ENCODE measurements around the gene SPTSSB. TPM values are rescaled to one million over a fixed set of nuclear protein-coding genes. Genes with fewer than 3 reads are reported as not detected.

SPTSSB gene
- total RNA-seq, 4 donors from 2014 or later, result 0.39 to 0.74 TPM; not detected in 2

- ATAC-seq, result no peak
- 43 to 56% methylated on average over 4 of the region's 4 CpGs for WGBS, 2 donors (ENCODE audit: low coverage in 1 of 2)
- no peak overlapping the region for H3K4me3 ChIP-seq
These were observed 15.9 kb upstream of the SPTSSB start for GRCh38 chr3:161386991-161387770.

GRCh38 chr3:161372321-161373260, 1.3 kb upstream of the SPTSSB start:
- no peaks in the 10 kb centered on the region for H3K36me3 ChIP-seq
- H3K27me3 ChIP-seq, result peaks cover 30% of the 10 kb centered on the region
- H3K4me1 ChIP-seq, result peaks cover 0 to 22% (median 9%) of the 10 kb centered on the region in 3 donors
- 6 to 7% methylated on average over 7 to 24 of the region's 55 CpGs for WGBS, 2 donors (ENCODE audit: low coverage in 1 of 2)
- peak overlapping the region in 1 of 4 donors; percentile 17 for H3K27ac ChIP-seq
- H3K4me3 ChIP-seq, result peak overlapping the region; percentile 23 to 56
- ATAC-seq, result peak; percentile 64
- no peaks in the 10 kb centered on the region for H3K9me3 ChIP-seq
- no peak for TF ChIP-seq POLR2AphosphoS5 (IDR thresholded peaks at IDR 0.05)
- TF ChIP-seq EP300 (IDR thresholded peaks at IDR 0.05), result no peak
- TF ChIP-seq POLR2A (IDR thresholded peaks at IDR 0.05), result no peak
- no peak for TF ChIP-seq CTCF (IDR thresholded peaks at IDR 0.05)

More at GRCh38 chr3:161386991-161387770, 15.9 kb upstream of the SPTSSB start:
- Histone ChIP-seq H3K36me3 (no peaks in the 10 kb centered on the region), H3K9me3 (no peaks in the 10 kb centered on the region), H3K27me3 (no peaks in the 10 kb centered on the region), H3K4me1 (no peaks in the 10 kb centered on the region), H3K27ac (no peak overlapping the region)
- TF ChIP-seq POLR2A (IDR thresholded peaks at IDR 0.05), result no peak
- TF ChIP-seq POLR2AphosphoS5 (IDR thresholded peaks at IDR 0.05), result no peak
- TF ChIP-seq CTCF (IDR thresholded peaks at IDR 0.05), result no peak
- no peak for TF ChIP-seq EP300 (IDR thresholded peaks at IDR 0.05)

GRCh38 chr3:161369531-161369930, 1.8 kb downstream of the SPTSSB start:
- H3K4me3 ChIP-seq, result no peak overlapping the region
- H3K27me3 ChIP-seq, result peaks cover 30% of the 10 kb centered on the region
- no peaks in the 10 kb centered on the region for H3K36me3 ChIP-seq
- 42 to 54% methylated on average over 2 to 3 of the region's 3 CpGs for WGBS, 2 donors (ENCODE audit: low coverage in 1 of 2)
- no peaks in the 10 kb centered on the region for H3K9me3 ChIP-seq
- TF ChIP-seq CTCF (IDR thresholded peaks at IDR 0.05) (no peak), EP300 (IDR thresholded peaks at IDR 0.05) (no peak), POLR2AphosphoS5 (IDR thresholded peaks at IDR 0.05) (no peak), POLR2A (IDR thresholded peaks at IDR 0.05) (no peak)
- no peak overlapping the region for H3K27ac ChIP-seq
- no peak for ATAC-seq
- peaks cover 0 to 22% (median 9%) of the 10 kb centered on the region in 3 donors for H3K4me1 ChIP-seq

GRCh38 chr3:161366094-161366493, 5.2 kb downstream of the SPTSSB start:
- ATAC-seq, result no peak
- TF ChIP-seq POLR2A (IDR thresholded peaks at IDR 0.05) (no peak), POLR2AphosphoS5 (IDR thresholded peaks at IDR 0.05) (no peak), CTCF (IDR thresholded peaks at IDR 0.05) (no peak), EP300 (IDR thresholded peaks at IDR 0.05) (no peak)
- 67 to 92% methylated on average over 2 of the region's 2 CpGs for WGBS, 2 donors (ENCODE audit: low coverage in 1 of 2)

More at GRCh38 chr3:161366094-161366493, 5.2 kb downstream of the SPTSSB start:
- Histone ChIP-seq H3K27me3 (peaks cover 6% of the 10 kb centered on the region), H3K4me3 (no peak overlapping the region), H3K4me1 (peaks cover 0 to under 1% (median 0%) of the 10 kb centered on the region in 3 donors), H3K9me3 (no peaks in the 10 kb centered on the region), H3K36me3 (no peaks in the 10 kb centered on the region), H3K27ac (no peak overlapping the region)

All from gastroesophageal sphincter (tissue), 4 donors.